Psoas muscle (tissue), 8 donors: Measurements from ENCODE around the gene SIRT5. TPM values are rescaled to one million over a fixed set of nuclear protein-coding genes. Genes with fewer than 3 reads are reported as not detected.

Experiments used
- ATAC-seq, 4 donors: fragments of 200-7000 bp; cut with Tn5 transposase; one replicate each; pipeline ENCODE4 v1.9.1; 2020; ENCODE audit warnings: moderate library complexity in 3 of 4, mild to moderate bottlenecking in 2 of 4
- DNase-seq, 2 donors: peaks; one replicate each; pipeline ENCODE4 v3.0.0-alpha.2; 2020
- H3K27ac ChIP-seq: fragments of 200-600 bp; one replicate; pipeline ENCODE4 v1.8.0; 2022
- H3K27me3 ChIP-seq, 3 donors: fragments of 200-600 bp in 1 of 3; one replicate each; pipeline versions ENCODE4 v1.6.1 to v1.8.0; 2013 to 2022; ENCODE audit warnings: low read length in 2 of 3, mild to moderate bottlenecking in 2 of 3, moderate library complexity in 1 of 3; ENCODE audit not compliant: insufficient read depth in 3 of 3
- H3K36me3 ChIP-seq, 2 donors: fragments of 200-600 bp in 1 of 2; one replicate each; pipeline versions ENCODE4 v1.6.1 to v1.8.0; 2013 to 2022; ENCODE audit warnings: low read depth in 1 of 2, mild to moderate bottlenecking in 1 of 2, moderate library complexity in 1 of 2; ENCODE audit not compliant: insufficient read depth in 1 of 2
- H3K4me1 ChIP-seq: fragments of 200-600 bp; one replicate; pipeline ENCODE4 v1.8.0; 2022
- H3K4me3 ChIP-seq: fragments of 200-600 bp; one replicate; pipeline ENCODE4 v1.8.0; 2022; ENCODE audit warnings: mild to moderate bottlenecking
- H3K9me3 ChIP-seq: fragments of 200-600 bp; one replicate; pipeline ENCODE4 v1.8.0; 2022
- CTCF ChIP-seq: fragments of 200-600 bp; IDR thresholded peaks from one replicate; pipeline ENCODE4 v1.8.0; 2022; ENCODE audit warnings: antibody characterized with exemption
- WGBS, 3 donors: extraction: QIAGEN DNeasy Blood & Tissue Kit; methylation state at CpG; one replicate each; pipeline versions ENCODE4 v1.1.6 to v1.1.7; 2013; 5-methylcytosine and 5-hydroxymethylcytosine counted together
- intact Hi-C, 2 donors: fragments of 100-400 bp; cut with DNase I; formaldehyde crosslinking; loops; one replicate each; pipeline versions ENCODE4 v1.11.0 to v1.14.2; 2022
- long read RNA-seq, 2 donors: library from polyadenylated mRNA; unstranded; transcript quantifications; one replicate each; pipeline ENCODE4 v2.0.0, GENCODE V29; 2021
- polyA plus RNA-seq, 3 donors: library from polyadenylated mRNA; stranded (reverse); fragments of 200-250 nt; gene quantifications; one replicate each; pipeline ENCODE4 v1.2.3, GENCODE V29; 2013
- total RNA-seq, 4 donors: library from RNA; stranded (reverse); fragmentation: NEBNext Ultra II Directional in 2 of 4; extraction: Animal tissue kit (Norgen Biotek cat#: 25700) in 2 of 4; gene quantifications; one replicate each; pipeline versions ENCODE4 v1.2.1 to v1.2.4, GENCODE V29; 2021 to 2023
- donor health status: healthy with polysubstance abuse.
- donor health status: DM: no; HTN: no; CAD: no; lungs with moderate emphysema.
- donor health status: Bipolar disorder and iron deficiency.
- donor health status: healthy.
- donor health status: DM: yes; HTN: yes; CAD: no.
- donor health status: DM: no; HTN: no; CAD: no.
- donor health status: DM: no; HTN: no; CAD: no.
- donor health status: DM: yes; HTN: yes; CAD: no.

SIRT5 gene
- total RNA-seq = 10 to 100 TPM; 19.3 to 29.2 (median 24.4) TPM
- 10 to 100 TPM; 10.1 to 17.6 (median 14.0) TPM for polyA plus RNA-seq
- long read RNA-seq, donor 1, partial matches to known transcripts = 4 of 18 reads
- long read RNA-seq, donor 1, other reads (novel, unspliced or antisense) = 14 of 18 reads
- long read RNA-seq, donor 2, partial matches to known transcripts = 3 of 20 reads
- long read RNA-seq, donor 2, other reads (novel, unspliced or antisense) = 15 of 20 reads

GRCh38 chr6:13574571-13575376 lies at the start of gene SIRT5:
Gene SIRT5, plus strand, starts transcription at chr6:13574601. Its CDS starts 9,510 bp downstream, at chr6:13584111.
- Histone ChIP-seq H3K9me3 (no peaks in the 10 kb centered on the region), H3K27ac (peak within 1 kb of the TSS; percentile 99), H3K36me3 (peaks cover 0 to 4% of the 10 kb centered on the region in 2 donors), H3K27me3 (no peaks in the 10 kb centered on the region), H3K4me1 (peaks cover 20% of the 10 kb centered on the region), H3K4me3 (peak within 1 kb of the TSS; percentile 97)
- intact Hi-C loops = loop anchor here in 1 of 2 donors (2.0 kb wide), 2 partner anchors 40 to 88 kb away; partner anchors contain the start of genes GFOD1 and NOL7
- 0 to 1% (median 0%) methylated on average over 51 to 52 of the region's 52 CpGs for WGBS, 3 donors
- DNase-seq (peak; percentile 75 to 87), ATAC-seq (peak; percentile 69 to 78 (median 74))
- no peak for TF ChIP-seq CTCF

GRCh38 chr6:13524801-13525508 lies 49.4 kb upstream of the SIRT5 start:
- peaks cover 45% of the 10 kb centered on the region for H3K4me1 ChIP-seq
- peak in 2 of 4 donors; percentile 26 to 29 for ATAC-seq
- 81 to 93% (median 89%) methylated on average over 12 of the region's 12 CpGs for WGBS, 3 donors
- DNase-seq = no peak
- no peaks in the 10 kb centered on the region for H3K9me3 ChIP-seq
- H3K27ac ChIP-seq = peak overlapping the region; percentile 93
- H3K27me3 ChIP-seq = no peaks in the 10 kb centered on the region
- no peaks in the 10 kb centered on the region for H3K36me3 ChIP-seq
- TF ChIP-seq CTCF = no peak
- H3K4me3 ChIP-seq = no peak overlapping the region
- intact Hi-C loops = loop anchor here in 1 of 2 donors (5.0 kb wide), 1 partner anchor 38 kb away; the partner anchor contains the start of gene GFOD1

GRCh38 chr6:13526357-13526726 lies 48.1 kb upstream of the SIRT5 start:
- WGBS, 3 donors = 70 to 79% (median 72%) methylated on average over 1 of the region's 1 CpG
- ATAC-seq (peak in 1 of 4 donors; percentile 1), DNase-seq (no peak)
- intact Hi-C loops = loop anchor here in 1 of 2 donors (2.0 kb wide), 1 partner anchor 40 kb away; the partner anchor contains the start of gene GFOD1
- H3K4me3 ChIP-seq = no peak overlapping the region
- peak overlapping the region; percentile 93 for H3K27ac ChIP-seq
- H3K4me1 ChIP-seq = peaks cover 45% of the 10 kb centered on the region
- H3K27me3 ChIP-seq = no peaks in the 10 kb centered on the region
- H3K36me3 ChIP-seq = no peaks in the 10 kb centered on the region
- H3K9me3 ChIP-seq = no peaks in the 10 kb centered on the region
- no peak for TF ChIP-seq CTCF

GRCh38 chr6:13526727-13527670 lies 47.4 kb upstream of the SIRT5 start:
- H3K36me3 ChIP-seq = no peaks in the 10 kb centered on the region
- ATAC-seq (peak; percentile 79 to 82 (median 82)), DNase-seq (peak; percentile 44 to 78)
- WGBS, 3 donors = 28 to 48% (median 40%) methylated on average over 17 of the region's 17 CpGs
- H3K9me3 ChIP-seq = no peaks in the 10 kb centered on the region
- H3K4me3 ChIP-seq = peak overlapping the region; percentile 23
- peaks cover 45% of the 10 kb centered on the region for H3K4me1 ChIP-seq
- no peaks in the 10 kb centered on the region for H3K27me3 ChIP-seq
- intact Hi-C loops = loop anchor here in 1 of 2 donors (2.0 kb wide), 1 partner anchor 40 kb away; the partner anchor contains the start of gene GFOD1
- no peak for TF ChIP-seq CTCF
- H3K27ac ChIP-seq = peak overlapping the region; percentile 93
